HEK293T (cell line): ENCODE measurements around the gene ZBTB20.

Experiments used
- ARNT ChIP-seq: fragments of 450-650 bp; IDR thresholded peaks from 2 replicates; pipeline ENCODE4 v1.6.1; 2017; ENCODE audit warnings: mild to moderate bottlenecking
- BHLHE40 ChIP-seq: fragments of 450-650 bp; IDR thresholded peaks from 2 replicates; pipeline ENCODE4 v1.6.1; 2016; ENCODE audit warnings: mild to moderate bottlenecking, moderate library complexity, borderline replicate concordance
- CTBP1 ChIP-seq: fragments of 450-650 bp; IDR thresholded peaks from 2 replicates; pipeline ENCODE4 v1.6.1; 2016; ENCODE audit warnings: borderline replicate concordance
- ELF4 ChIP-seq: fragments of 450-650 bp; IDR thresholded peaks from 2 replicates; pipeline ENCODE4 v1.6.1; 2017; ENCODE audit warnings: antibody characterized with exemption
- FOXA1 ChIP-seq: fragments of 450-650 bp; IDR thresholded peaks from 2 replicates; pipeline ENCODE4 v1.6.1; 2016; ENCODE audit warnings: mild to moderate bottlenecking
- FOXK2 ChIP-seq: fragments of 450-650 bp; IDR thresholded peaks from 2 replicates; pipeline ENCODE4 v1.6.1; 2016; ENCODE audit warnings: mild to moderate bottlenecking
- FOXM1 ChIP-seq: fragments of 450-650 bp; IDR thresholded peaks from 2 replicates; pipeline ENCODE4 v1.6.1; 2017; ENCODE audit warnings: mild to moderate bottlenecking, borderline replicate concordance
- HDGF ChIP-seq: fragments of 450-650 bp; IDR thresholded peaks from 2 replicates; pipeline ENCODE4 v1.6.1; 2017; ENCODE audit warnings: antibody characterized with exemption, borderline replicate concordance
- L3MBTL2 ChIP-seq: fragments of 450-650 bp; conservative IDR thresholded peaks from 2 replicates; pipeline ENCODE4 v1.6.1; 2016; ENCODE audit warnings: mild to moderate bottlenecking
- LEF1 ChIP-seq: fragments of 450-650 bp; IDR thresholded peaks from 2 replicates; pipeline ENCODE4 v1.6.1; 2017; ENCODE audit warnings: mild to moderate bottlenecking, borderline replicate concordance
- SP1 ChIP-seq: fragments of 450-650 bp; IDR thresholded peaks from 2 replicates; pipeline ENCODE4 v1.6.1; 2017
- SUZ12 ChIP-seq: fragments of 450-650 bp; IDR thresholded peaks from 2 replicates; pipeline ENCODE4 v1.6.1; 2016; ENCODE audit warnings: mild to moderate bottlenecking
- TARDBP ChIP-seq: fragments of 450-650 bp; IDR thresholded peaks from 2 replicates; pipeline ENCODE4 v1.6.1; 2016
- TF ChIP-seq, protein P1 (sequence below): fragments of 450-650 bp; IDR thresholded peaks from 2 replicates; pipeline ENCODE4 v1.6.1; 2016

DNA sequence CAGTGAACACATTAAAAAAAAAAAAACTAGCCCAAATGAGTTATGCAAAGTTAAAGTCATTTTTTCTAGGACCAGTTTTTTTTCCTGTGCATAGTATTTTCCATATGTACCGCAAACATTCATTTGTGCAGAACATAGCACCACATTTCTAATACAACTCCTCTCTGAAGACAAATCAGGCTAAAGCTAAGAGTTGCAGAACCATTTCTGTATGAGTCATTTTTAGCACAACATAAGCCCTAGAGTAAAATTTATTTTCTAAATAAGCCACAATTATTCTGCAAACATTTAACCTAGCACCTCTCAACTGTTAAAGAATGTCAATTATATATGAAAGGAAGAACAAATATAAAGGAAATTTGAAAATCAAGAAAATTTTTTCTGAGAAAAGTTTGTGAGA is 477.5 kb downstream of the ZBTB20 start:
- TF ChIP-seq SP1 (no peak), FOXA1 (no peak), HDGF (no peak), LEF1 (no peak), BHLHE40 (no peak), TARDBP (no peak), SUZ12 (no peak), FOXM1 (no peak), ARNT (no peak), CTBP1 (no peak), FOXK2 (no peak), ELF4 (no peak), L3MBTL2 (no peak)
- TF ChIP-seq, protein P1, sequence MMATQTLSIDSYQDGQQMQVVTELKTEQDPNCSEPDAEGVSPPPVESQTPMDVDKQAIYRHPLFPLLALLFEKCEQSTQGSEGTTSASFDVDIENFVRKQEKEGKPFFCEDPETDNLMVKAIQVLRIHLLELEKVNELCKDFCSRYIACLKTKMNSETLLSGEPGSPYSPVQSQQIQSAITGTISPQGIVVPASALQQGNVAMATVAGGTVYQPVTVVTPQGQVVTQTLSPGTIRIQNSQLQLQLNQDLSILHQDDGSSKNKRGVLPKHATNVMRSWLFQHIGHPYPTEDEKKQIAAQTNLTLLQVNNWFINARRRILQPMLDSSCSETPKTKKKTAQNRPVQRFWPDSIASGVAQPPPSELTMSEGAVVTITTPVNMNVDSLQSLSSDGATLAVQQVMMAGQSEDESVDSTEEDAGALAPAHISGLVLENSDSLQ: no peak
